GM18526 (cell line): Measurements from ENCODE around the gene ZNF618.

ENCODE experiments used
- POLR2A ChIP-seq: IDR thresholded peaks from 3 replicates; pipeline ENCODE4 v1.6.1; 2011; ENCODE audit not compliant: insufficient read length; ENCODE audit errors: extremely low read depth

ZNF618 gene

DNA sequence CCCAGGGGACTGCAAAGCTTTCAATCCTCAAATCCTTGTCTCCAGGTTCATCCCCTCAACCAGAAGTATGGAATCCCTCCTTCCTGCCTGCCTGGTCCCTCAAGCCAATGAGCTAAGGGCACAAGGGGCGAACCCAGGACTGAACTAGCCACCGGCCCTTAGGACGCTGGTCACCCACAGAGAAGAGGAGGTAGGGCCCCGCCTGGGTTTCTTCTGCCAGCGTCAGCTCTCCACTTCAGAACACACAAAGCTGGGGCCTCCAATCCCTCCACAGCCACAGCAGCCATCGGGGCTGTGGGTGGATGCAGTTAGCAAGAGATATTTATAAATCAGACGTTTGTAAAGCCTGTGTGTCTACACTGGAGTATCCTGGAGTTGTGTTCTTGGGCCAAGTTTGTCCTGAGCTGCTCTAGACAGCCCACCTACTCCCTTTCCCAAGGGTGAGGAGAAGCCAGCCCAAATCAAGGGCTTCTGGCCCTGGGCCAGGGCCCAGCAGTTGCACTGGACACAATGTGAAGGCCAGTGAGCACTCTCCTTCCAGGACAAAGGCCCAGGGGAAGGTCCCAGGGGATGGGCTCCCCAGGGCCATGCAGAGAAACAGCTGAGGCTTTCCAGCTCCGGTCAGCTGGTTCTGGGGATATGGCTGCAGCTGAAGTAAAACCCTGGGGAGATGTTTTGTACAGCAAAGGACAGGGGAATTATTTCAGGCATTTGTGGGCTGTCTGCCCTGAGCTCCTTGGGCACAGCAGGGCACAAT lies 183.1 kb downstream of the ZNF618 start:
- TF ChIP-seq POLR2A: no peak

DNA sequence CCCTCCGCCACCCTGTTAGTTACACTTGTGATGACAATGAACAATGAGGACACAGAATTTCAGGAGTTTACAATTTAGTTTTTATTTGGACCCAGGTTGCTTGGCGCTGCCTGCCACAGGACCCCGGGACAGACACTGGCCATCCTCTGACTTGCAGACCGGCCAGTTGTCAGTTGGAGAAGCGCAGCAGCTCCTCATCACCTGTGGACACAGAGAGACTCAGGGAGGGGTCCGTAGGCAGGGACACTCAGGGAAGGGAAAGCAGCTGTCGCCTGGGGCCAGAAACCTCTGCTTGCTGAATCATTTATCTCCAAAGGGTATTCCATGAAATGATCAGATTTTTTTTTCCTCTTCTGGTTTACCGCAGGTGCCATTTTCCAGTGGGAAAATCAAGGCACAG lies 184.0 kb downstream of the ZNF618 start:
- no peak for TF ChIP-seq POLR2A

DNA sequence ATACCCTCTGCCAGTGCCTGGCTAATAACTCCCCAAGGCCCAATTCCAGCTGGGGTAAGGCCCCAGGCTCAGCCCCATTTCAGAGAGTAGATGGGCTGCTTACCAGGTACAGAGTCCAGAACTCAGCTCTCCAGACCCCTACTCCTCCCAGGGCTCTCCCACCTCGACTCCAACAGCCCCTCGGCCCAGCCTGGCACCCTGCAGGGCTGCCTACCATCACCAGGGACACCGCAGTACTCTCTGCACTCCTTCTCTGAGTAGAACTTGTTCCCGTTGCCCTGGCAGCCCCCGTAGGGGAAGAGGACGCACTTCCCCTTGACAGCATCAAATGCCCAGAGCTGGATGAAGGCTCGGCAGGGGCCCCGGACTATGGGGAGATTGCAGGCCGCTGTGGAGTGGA lies 184.6 kb downstream of the ZNF618 start:
- no peak for TF ChIP-seq POLR2A

DNA sequence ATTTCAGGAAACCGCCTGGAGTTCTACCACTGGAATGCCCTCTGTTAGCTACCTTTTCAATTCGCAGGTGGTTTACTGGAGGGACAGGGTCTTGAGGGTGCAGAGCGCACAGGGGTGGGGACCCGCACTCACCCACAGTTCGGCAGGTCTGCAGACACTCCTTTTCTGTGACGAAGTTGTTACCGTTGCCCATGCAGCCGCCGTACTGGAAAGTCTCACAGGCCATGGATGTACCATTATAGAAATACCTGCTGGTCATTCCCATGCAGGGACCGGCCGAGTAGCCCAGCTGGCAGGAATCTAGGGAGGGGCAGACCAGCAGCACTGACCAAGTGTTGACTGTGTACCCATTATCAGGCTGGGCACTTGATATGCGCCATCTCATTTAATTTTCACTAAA lies 185.2 kb downstream of the ZNF618 start:
- TF ChIP-seq POLR2A: no peak

DNA sequence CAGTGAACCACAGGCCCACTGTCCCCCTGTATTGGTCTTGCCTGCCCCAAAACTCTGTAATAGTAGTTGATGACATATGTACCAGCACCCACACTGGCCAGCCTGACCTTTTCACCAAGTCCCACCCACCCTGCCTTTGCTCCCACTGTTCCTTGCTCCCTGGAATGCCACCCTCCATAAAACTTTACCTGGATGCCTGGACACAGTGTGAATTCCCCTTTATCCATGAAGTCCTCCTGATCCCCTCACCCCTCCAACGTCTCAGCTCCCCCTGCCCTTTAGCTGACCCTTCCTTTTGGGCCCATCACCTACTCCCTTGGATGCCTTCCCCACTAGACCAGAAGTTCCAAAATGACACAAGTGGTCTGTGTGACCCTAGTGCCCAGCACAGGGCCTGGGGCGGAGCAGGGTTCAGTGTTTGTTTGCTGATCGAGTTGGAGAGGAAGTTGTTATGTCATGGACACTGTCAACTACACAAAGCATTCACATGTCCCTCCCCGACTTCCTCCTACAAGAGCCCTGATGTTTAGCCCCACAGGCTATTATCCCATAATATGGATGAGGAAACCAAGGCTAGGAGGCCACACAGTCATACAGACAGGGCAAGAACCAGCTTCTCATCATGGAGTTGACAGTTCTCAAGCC lies 185.8 kb downstream of the ZNF618 start:
- no peak for TF ChIP-seq POLR2A

DNA sequence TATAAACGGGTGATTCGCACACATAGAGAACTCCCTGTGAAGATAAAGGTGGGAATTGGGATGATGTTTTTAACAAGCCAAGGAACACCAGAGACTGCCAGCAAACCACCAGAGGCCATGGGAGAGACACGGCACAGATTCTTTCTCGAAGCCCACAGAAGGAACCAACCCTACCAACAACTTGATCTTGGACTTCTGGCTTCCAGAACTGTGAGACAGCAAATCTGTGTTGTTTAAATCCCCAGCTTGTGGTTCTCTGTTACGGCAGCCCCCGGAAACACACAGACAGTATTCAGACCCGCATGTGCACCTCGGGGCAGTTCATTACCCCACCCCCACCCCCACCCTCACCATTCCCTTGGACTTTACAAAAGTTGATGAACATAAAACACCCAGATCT lies 189.2 kb downstream of the ZNF618 start:
- no peak for TF ChIP-seq POLR2A

DNA sequence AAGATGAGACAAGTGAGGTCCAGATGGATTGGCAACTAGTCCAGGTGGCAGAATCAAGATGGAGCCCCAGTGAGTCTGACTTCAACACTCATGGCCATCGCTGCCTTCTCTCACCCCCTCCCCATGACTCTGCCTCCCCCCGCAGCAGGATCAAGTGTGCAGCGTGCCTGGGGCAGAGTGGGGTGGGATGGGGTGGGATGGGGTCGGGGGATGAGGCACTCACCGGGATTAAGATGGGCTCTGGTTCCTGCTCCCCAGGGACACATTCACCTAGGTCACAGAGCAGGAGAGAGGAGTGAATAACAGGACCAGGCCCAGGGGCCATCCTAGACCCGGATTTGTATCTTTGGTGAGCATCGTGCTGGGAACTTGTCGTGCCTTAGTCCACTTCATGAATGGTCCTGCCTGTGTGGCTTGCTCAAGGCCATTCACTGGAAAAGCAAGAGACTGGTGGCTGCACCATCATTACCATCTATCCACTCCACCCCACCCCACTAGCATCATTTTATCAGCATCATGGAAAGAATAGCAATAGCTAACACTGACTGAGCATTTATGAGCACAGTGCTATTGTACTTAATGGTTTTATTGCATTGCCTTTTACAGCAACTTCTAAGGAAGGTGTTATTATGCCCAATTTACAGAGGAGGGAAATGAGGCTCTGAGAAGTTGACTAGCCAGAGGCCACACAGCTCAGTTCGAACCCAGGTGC lies 193.5 kb downstream of the ZNF618 start:
- TF ChIP-seq POLR2A: no peak

DNA sequence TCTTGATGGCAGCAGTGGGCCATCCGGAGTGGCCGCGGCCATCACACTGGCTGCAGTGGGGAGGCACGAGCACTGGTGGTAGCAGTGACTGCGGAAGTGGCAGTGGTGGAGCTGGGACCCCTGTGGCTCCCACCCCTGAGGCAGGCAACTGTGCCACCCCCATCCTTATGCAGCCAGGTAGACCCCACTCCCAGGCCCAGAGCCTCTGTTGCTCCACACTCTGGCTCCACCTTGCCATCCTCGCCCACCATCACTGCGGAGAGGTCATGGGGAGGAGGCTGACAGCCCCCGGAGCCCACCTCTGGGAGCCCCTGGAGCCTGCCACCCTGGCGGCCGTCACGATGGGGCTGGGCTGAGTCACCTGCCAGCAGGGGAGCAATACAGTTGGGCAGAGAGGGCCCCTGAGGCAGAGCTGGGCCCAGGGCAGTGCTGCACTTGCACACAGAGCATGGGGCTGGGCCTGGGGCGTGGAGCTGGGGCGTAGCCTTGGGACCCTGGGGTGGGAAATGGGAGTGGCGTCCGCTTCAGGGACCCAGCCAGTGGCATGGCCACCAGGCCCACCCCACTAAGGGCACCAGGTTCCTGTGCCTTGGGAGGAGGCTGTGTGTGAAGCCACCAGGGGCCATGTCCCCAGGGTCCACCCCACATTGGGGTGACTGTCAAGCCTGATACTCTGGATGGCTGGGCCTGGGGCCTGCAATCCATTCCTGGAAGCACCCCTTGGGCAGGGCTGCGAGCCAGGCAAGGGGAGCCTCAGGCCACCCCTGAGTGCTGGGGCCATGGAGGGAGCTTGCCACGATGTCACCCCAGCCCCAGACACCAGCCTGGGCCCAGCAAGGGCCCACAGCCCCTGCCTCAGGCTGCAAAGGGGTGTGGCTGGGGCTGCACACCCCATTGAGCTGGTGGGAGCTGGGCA lies 194.3 kb downstream of the ZNF618 start:
- no peak for TF ChIP-seq POLR2A

DNA sequence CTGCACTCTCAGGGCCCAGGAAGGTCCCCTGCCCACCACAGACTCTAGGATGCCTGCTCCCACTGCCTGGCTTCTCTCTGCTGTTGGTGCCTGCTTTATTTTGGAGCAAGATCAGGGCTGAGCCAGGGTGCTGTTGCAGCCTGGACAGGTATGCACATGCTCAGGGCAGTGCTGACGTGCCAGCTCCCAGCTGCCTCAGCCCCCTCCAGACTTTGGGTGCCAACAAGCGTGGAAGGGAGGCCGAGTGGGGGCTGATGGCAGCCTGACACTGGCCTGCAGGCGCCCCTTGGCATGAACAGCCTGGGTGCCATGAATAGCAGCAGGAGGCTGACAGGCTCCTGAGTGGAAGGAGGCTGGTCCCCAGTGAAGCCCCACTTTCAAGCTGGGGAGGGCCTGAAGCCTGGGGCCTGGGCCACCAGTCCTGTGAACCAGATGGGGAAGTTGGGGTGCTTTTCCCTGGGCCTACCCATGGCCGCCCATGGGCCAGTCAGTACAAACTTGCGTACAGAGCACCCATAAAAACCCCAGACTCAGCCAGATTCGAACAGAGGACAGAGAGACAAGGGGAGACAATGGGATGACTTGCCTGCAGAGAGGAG lies 195.2 kb downstream of the ZNF618 start:
- no peak for TF ChIP-seq POLR2A

DNA sequence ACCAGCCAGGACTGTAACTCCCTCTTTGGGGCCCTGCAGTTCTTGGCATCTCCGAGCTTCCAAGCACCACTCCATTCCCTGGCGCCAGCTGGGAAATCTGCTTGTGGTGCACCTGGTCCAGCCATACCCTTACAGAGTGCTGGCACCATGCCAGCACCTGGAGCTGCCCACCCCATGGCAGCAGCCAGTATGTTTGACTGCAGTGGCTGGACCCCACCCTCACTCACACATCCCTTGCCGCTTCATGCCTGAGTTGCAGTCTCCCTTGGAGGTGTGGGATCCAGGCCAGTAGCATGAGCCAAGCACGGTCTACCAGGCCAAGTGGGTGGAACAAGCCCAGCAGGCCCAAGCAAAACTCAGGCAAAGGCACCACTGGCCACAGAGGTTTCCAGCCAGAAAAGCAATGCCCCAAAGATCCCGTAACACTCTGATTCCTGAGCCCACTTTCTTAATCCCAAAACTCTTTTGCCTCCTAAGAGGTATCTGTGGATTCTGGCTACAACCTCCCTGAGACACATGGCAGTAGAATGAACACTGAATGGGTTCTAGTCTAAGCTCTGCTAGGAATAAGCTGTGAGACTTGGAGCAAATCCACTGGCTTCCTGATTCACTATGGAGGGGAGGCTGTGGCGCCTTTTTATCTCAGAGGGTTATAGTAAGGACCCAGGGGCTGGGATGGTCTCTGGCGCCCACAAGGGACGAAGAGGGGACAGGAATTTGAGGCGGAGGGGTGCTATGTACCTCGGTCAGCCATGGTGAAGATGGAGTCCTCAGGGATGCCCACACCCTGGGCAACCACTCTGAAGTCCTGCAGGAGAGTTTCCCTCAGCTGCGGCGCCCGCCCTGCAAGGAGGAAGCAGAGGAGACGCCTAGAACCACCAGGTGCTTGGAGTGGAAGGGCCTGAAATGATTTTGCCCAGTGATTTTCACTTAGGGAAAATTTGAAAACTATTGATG lies 196.4 kb downstream of the ZNF618 start:
- TF ChIP-seq POLR2A: no peak

DNA sequence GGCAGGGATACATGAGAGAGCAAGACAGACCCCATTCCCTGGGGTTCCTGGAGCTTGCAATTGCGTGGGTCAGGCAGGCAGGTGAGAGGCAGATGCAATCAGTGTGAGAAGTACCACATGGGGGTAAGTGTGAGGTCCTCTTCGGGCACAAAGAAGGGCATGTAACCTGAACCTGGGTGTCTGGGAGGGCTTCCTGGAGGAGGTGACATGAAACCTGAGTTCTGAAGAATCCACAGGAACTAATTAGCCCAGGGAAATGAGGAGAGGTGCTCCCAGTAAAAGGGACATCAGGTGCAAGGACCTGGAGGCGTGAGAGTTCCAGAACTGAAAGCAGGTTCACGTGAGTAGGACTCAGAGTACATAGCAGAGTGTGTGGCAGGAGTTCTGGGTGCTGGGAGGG lies 199.5 kb downstream of the ZNF618 start:
- no peak for TF ChIP-seq POLR2A

DNA sequence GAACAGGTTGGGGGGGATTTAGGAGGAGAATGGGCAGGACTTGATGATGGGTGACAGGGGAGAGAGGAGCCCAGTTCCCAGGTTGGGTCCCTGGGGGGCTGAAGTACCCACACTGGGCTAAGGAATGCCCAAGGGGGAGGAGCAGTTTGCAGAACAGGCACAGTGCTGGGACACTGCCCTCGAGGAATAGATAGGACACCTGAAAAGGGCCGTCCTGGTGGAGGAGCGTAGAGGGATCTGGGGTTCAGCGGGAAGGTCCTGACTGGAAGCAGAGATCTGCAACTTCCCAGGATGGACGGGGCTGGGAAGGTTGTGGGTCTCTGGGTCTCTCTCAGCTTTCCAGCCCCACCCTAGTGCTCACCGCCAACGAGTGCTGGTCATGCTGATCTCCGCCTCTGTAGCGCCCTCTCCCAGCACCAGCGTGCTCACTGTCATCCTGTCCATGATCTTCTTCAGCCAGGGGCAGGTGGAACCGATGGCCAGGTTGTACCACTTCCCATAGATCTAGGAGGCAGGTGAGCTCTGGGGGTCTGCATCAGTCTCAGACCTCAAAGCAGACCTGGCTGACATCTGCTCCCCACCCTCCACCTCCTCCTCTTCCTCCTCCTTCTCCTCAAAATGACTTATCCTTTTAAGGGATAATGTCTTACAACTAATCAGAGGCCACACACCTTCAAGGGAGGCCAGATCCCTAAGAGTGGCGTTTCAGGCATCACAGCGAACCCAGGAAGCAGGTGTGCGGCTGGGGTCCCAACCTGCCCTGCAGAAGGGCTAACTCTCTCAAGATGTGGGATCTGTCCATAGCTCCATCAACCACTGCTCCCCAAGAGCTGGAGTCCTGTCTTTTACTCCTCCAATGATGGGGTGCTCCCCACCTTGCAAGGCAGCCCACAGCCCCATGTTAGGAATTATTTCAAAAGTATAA lies 200.4 kb downstream of the ZNF618 start:
- TF ChIP-seq POLR2A: no peak

DNA sequence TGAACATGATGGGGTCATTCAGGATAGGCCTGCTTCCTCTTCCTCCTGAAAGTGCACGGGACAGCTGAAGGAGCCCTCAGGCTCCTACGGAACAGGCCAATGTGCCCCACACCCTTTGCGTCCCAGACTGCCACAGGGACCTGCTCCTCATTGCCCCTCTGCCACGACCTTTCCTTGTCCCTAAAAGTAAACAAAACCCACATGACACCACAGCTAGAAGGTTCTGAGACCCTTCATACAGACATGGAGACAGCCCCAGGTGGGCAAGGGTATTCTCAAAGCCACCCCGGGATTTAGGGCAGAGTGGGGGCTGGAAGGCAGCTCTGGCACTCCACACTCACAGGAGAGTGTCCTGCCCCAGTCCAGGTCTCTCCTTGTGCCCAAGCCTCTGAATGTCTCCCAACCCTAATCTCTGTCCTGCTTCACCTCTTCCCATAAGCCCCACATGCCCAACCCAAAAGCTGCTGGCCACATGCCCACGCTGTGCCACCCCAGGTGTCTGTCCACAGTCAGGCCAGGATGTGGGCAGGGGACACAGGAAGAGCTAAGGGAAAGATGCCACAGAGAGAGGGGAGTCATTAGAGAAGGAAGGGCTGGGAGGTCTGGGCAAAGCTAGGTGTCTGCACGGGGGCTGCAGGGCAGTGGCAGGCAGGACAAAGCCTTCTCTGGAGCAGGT lies 201.2 kb downstream of the ZNF618 start:
- no peak for TF ChIP-seq POLR2A
